Motor neuron (in vitro differentiated cells): ENCODE data around the gene TAF9. TPM values are rescaled to one million over a fixed set of nuclear protein-coding genes. Genes with fewer than 3 reads are reported as not detected.
"Not testable (repeated sequence)": the region's sequence is repeated elsewhere in the genome, so short reads cannot be mapped to it uniquely, and the experiment has no call there.

Experiments used
- ATAC-seq, 8 experiments: fragments of 200-7000 bp; cut with Tn5 transposase; replicated peaks in 6 of 8; 2 replicates each; pipeline ENCODE4 v1.8.0; 2021; ENCODE audit warnings: mild to moderate bottlenecking in 8 of 8, moderate library complexity in 8 of 8
- H3K27ac ChIP-seq, 2 donors: fragments of 250-450 bp; sonication (Bioruptor Pico); 2 replicates each; pipeline ENCODE4 v1.9.0; 2021; ENCODE audit warnings: antibody characterized with exemption in 2 of 2, mild to moderate bottlenecking in 2 of 2, moderate library complexity in 1 of 2
- H3K4me1 ChIP-seq, 2 donors: fragments of 250-450 bp; sonication (Bioruptor Pico); replicated peaks in 1 of 2; 2 replicates each; pipeline ENCODE4 v1.6.1; 2021; ENCODE audit warnings: antibody characterized with exemption in 2 of 2, mild to moderate bottlenecking in 2 of 2, moderate library complexity in 1 of 2
- H3K4me3 ChIP-seq, 5 donors: fragments of 250-450 bp; sonication (Bioruptor Pico); 2 replicates each; pipeline ENCODE4 v1.9.0; 2021; ENCODE audit warnings: antibody characterized with exemption in 5 of 5, mild to moderate bottlenecking in 5 of 5, moderate library complexity in 4 of 5
- WGBS, 10 experiments: fragments of 450-650 bp; shearing (Covaris generic); methylation state at CpG; one replicate each; pipeline ENCODE4 v1.0.0; 2022; 5-methylcytosine and 5-hydroxymethylcytosine counted together
- in situ Hi-C, 9 experiments: fragments of 400-800 bp; cut with MboI; loops; one replicate each; pipeline ENCODE4 v1.15.0; 2021; ENCODE audit warnings: low sequenced_read_pairs in 9 of 9, low pct_unique_long_range_greater_than_20kb in 2 of 9; ENCODE audit not compliant: unreplicated experiment in 9 of 9
- total RNA-seq, 8 experiments: library from RNA; unstranded; fragments of 300-600 nt; gene quantifications; 2 replicates each; pipeline versions ENCODE4 v1.2.3 to v1.2.4, GENCODE V29; 2022

TAF9 gene
- total RNA-seq: 100 to 1,000 TPM in 2 of 8 experiments, 10 to 100 TPM in 6; 68.4 to 120 (median 84.9) TPM

- peak; percentile 89 to 96 (median 94) for ATAC-seq
- in situ Hi-C loops: no loop called here
- H3K4me1 ChIP-seq: peaks cover 12 to 20% of the 10 kb centered on the region in 2 donors
- peak within 1 kb of the TSS; percentile 98 to 99 for H3K27ac ChIP-seq
- H3K4me3 ChIP-seq: peak within 1 kb of the TSS; percentile 67 to 97 (median 92)
- WGBS, 10 experiments: 0% methylated on average over 2 to 6 of the region's 66 CpGs; no CpG with 5 or more reads in 8 of the 10 experiments
Measured at GRCh38 chr5:69369340-69370121, at the start of gene TAF9, which contains the start of the genes AK6 and RAD17. Gene TAF9, minus strand, starts transcription at chr5:69369520. Its CDS starts 3,783 bp downstream, at chr5:69365737. Gene AK6, minus strand, starts transcription at chr5:69369520. Its CDS starts 30 bp downstream, at chr5:69369490. Gene RAD17, plus strand, starts transcription at chr5:69369818. Its CDS starts 2,391 bp downstream, at chr5:69372209.

- 87 to 100% (median 100%) methylated on average over 1 to 3 of the region's 3 CpGs for WGBS, 10 experiments
- Histone ChIP-seq H3K27ac (no peak overlapping the region), H3K4me3 (no peak overlapping the region), H3K4me1 (no peaks in the 10 kb centered on the region)
- ATAC-seq: no peak
- in situ Hi-C loops: no loop called here
Measured at GRCh38 chr5:69418554-69418953, 49.2 kb upstream of the TAF9 start.

- no peak overlapping the region for H3K27ac ChIP-seq
- in situ Hi-C loops: no loop called here
Measured at GRCh38 chr5:69416699-69417098, 47.4 kb upstream of the TAF9 start.

GRCh38 chr5:69416180-69416579, 46.9 kb upstream of the TAF9 start:
- 67 to 98% (median 86%) methylated on average over 1 to 6 of the region's 6 CpGs; no CpG with 5 or more reads in 1 of the 10 experiments for WGBS, 10 experiments
- H3K4me1 ChIP-seq: no peaks in the 10 kb centered on the region
- no peak overlapping the region for H3K4me3 ChIP-seq
- in situ Hi-C loops: no loop called here
- ATAC-seq: no peak
- H3K27ac ChIP-seq: no peak overlapping the region

More at GRCh38 chr5:69416699-69417098, 47.4 kb upstream of the TAF9 start:
- H3K4me1 ChIP-seq: no peaks in the 10 kb centered on the region
- no peak for ATAC-seq
- no peak overlapping the region for H3K4me3 ChIP-seq

- Histone ChIP-seq H3K4me1 (no peaks in the 10 kb centered on the region), H3K27ac (no peak overlapping the region), H3K4me3 (no peak overlapping the region)
- WGBS, 10 experiments: 41 to 100% (median 82%) methylated on average over 1 to 13 of the region's 18 CpGs; no CpG with 5 or more reads in 4 of the 10 experiments
- in situ Hi-C loops: no loop called here
- no peak for ATAC-seq
Measured at GRCh38 chr5:69415584-69415958, 46.3 kb upstream of the TAF9 start.

- peak within 1 kb of the TSS in 1 of 5 donors; percentile 13 for H3K4me3 ChIP-seq
- no peaks in the 10 kb centered on the region for H3K4me1 ChIP-seq
- peak in 6 of 8 experiments; percentile 37 to 99 (median 58) for ATAC-seq
- WGBS, 10 experiments: 27 to 100% (median 65%) methylated on average over 1 to 14 of the region's 78 CpGs; no CpG with 5 or more reads in 6 of the 10 experiments
- H3K27ac ChIP-seq: no peak within 1 kb of the TSS
- in situ Hi-C loops: no loop called here
Measured at GRCh38 chr5:69414885-69415583, 45.7 kb upstream of the TAF9 start, which contains the start of gene MARVELD2. Gene MARVELD2, plus strand, starts transcription at chr5:69415116. Its CDS starts 4,270 bp downstream, at chr5:69419386.

GRCh38 chr5:69404659-69405330, 35.5 kb upstream of the TAF9 start:
- no peak overlapping the region for H3K4me3 ChIP-seq
- no peak overlapping the region for H3K27ac ChIP-seq
- in situ Hi-C loops: no loop called here
- WGBS, 10 experiments: 84 to 100% (median 94%) methylated on average over 1 to 9 of the region's 15 CpGs; no CpG with 5 or more reads in 1 of the 10 experiments
- H3K4me1 ChIP-seq: no peaks in the 10 kb centered on the region
- ATAC-seq: no peak

- Histone ChIP-seq H3K4me3 (no peak overlapping the region), H3K27ac (no peak overlapping the region), H3K4me1 (no peaks in the 10 kb centered on the region)
- in situ Hi-C loops: no loop called here
- ATAC-seq: no peak
Measured at GRCh38 chr5:69378376-69378775, 9.1 kb upstream of the TAF9 start.

GRCh38 chr5:69374911-69375446, 5.7 kb upstream of the TAF9 start:
- WGBS, 10 experiments: 86 to 100% (median 96%) methylated on average over 1 to 4 of the region's 4 CpGs; no CpG with 5 or more reads in 1 of the 10 experiments
- no peak for ATAC-seq
- in situ Hi-C loops: no loop called here
- peaks cover 3 to 10% of the 10 kb centered on the region in 2 donors for H3K4me1 ChIP-seq
- H3K4me3 ChIP-seq: no peak overlapping the region
- H3K27ac ChIP-seq: no peak overlapping the region

GRCh38 chr5:69372394-69372793, 3.1 kb upstream of the TAF9 start:
- WGBS, 10 experiments: 90 to 100% (median 99%) methylated on average over 1 to 5 of the region's 5 CpGs; no CpG with 5 or more reads in 4 of the 10 experiments
- peaks cover 12 to 20% of the 10 kb centered on the region in 2 donors for H3K4me1 ChIP-seq
- H3K4me3 ChIP-seq: no peak overlapping the region
- H3K27ac ChIP-seq: no peak overlapping the region
- in situ Hi-C loops: no loop called here
- no peak for ATAC-seq

GRCh38 chr5:69370335-69370734, 1.0 kb upstream of the TAF9 start:
- peaks cover 12 to 20% of the 10 kb centered on the region in 2 donors for H3K4me1 ChIP-seq
- peak overlapping the region in 1 of 2 donors; percentile 99 for H3K27ac ChIP-seq
- peak overlapping the region; percentile 67 to 97 (median 92) for H3K4me3 ChIP-seq
- ATAC-seq, in situ Hi-C loops: not testable (repeated sequence)
- WGBS, 10 experiments: 0 to 10% (median 0%) methylated on average over 1 to 14 of the region's 16 CpGs

- peaks cover 12 to 20% of the 10 kb centered on the region in 2 donors for H3K4me1 ChIP-seq
- peak overlapping the region; percentile 98 to 99 for H3K27ac ChIP-seq
- in situ Hi-C loops: no loop called here
- H3K4me3 ChIP-seq: peak overlapping the region; percentile 67 to 97 (median 92)
- ATAC-seq: peak; percentile 1 to 7 (median 4)
- 0 to 22% (median 2%) methylated on average over 3 to 21 of the region's 39 CpGs for WGBS, 10 experiments
Measured at GRCh38 chr5:69368458-69369339, 621 bp downstream of the TAF9 start.
